Fibroblast of lung (primary cell): ENCODE measurements around the gene COPA. TPM values are rescaled to one million over a fixed set of nuclear protein-coding genes. Genes with fewer than 3 reads are reported as not detected.

Experiments used
- DNase-seq, 2 donors: peaks; one replicate each; pipeline versions ENCODE4 v3.0.0 to v3.0.0-alpha.2; 2010; ENCODE audit warnings: low read depth in 2 of 2
- H2AFZ ChIP-seq: 2 replicates; pipeline ENCODE4 v1.5.1; 2012; ENCODE audit warnings: low read length, control low read depth, inconsistent platforms
- H3K27ac ChIP-seq: 2 replicates; pipeline ENCODE4 v1.5.1; 2011; ENCODE audit warnings: low read length, control low read depth; ENCODE audit not compliant: insufficient read depth
- H3K27me3 ChIP-seq: 2 replicates; pipeline ENCODE4 v1.5.1; 2011; ENCODE audit warnings: mild to moderate bottlenecking, low read length; ENCODE audit not compliant: control insufficient read depth, insufficient read depth
- H3K36me3 ChIP-seq: 2 replicates; pipeline ENCODE4 v1.5.1; 2011; ENCODE audit warnings: low read length; ENCODE audit not compliant: control insufficient read depth, insufficient read depth
- H3K4me1 ChIP-seq: 2 replicates; pipeline ENCODE4 v1.5.1; 2011; ENCODE audit warnings: low read length; ENCODE audit not compliant: control insufficient read depth, insufficient read depth; ENCODE audit errors: extremely low read depth
- H3K4me2 ChIP-seq: 2 replicates; pipeline ENCODE4 v1.5.1; 2011; ENCODE audit warnings: low read length, control low read depth; ENCODE audit not compliant: insufficient read depth; ENCODE audit errors: extremely low read depth
- H3K4me3 ChIP-seq, 4 experiments: fragments of 200-600 bp in 1 of 4; sonication (generic) in 1 of 4; replicated peaks in 1 of 4; 2 replicates each; pipeline ENCODE4 v1.5.1; 2011 to 2016; ENCODE audit warnings: low read length in 4 of 4, low read depth in 3 of 4, mild to moderate bottlenecking in 3 of 4, control low read depth in 2 of 4, inconsistent platforms in 1 of 4, mixed read lengths in 1 of 4; ENCODE audit not compliant: insufficient read depth in 1 of 4; ENCODE audit errors: control extremely low read depth in 1 of 4
- H3K79me2 ChIP-seq: 2 replicates; pipeline ENCODE4 v1.5.1; 2012; ENCODE audit warnings: mild to moderate bottlenecking, low read length, inconsistent platforms; ENCODE audit not compliant: control insufficient read depth, insufficient read depth
- H3K9ac ChIP-seq: 2 replicates; pipeline ENCODE4 v1.5.1; 2011; ENCODE audit warnings: mild to moderate bottlenecking, low read length, control low read depth; ENCODE audit not compliant: insufficient read depth
- H3K9me3 ChIP-seq: 2 replicates; pipeline ENCODE4 v1.5.1; 2012; ENCODE audit warnings: low read depth, low read length; ENCODE audit not compliant: control insufficient read depth, insufficient read depth
- H4K20me1 ChIP-seq: 2 replicates; pipeline ENCODE4 v1.5.1; 2011; ENCODE audit warnings: low read length; ENCODE audit not compliant: control insufficient read depth, insufficient read depth; ENCODE audit errors: extremely low read depth
- CTCF ChIP-seq, 2 donors: IDR thresholded peaks in 1 of 2; conservative IDR thresholded peaks in 1 of 2; 1 replicate in 1 of 2; 2 replicates in 1 of 2; pipeline ENCODE4 v1.5.1; 2011 to 2012; ENCODE audit warnings: low read length in 2 of 2, control low read depth in 1 of 2, inconsistent platforms in 1 of 2, low read depth in 1 of 2, mild to moderate bottlenecking in 1 of 2
- EZH2 ChIP-seq: IDR thresholded peaks from 2 replicates; pipeline ENCODE4 v1.5.1; 2012; ENCODE audit warnings: low read length, control low read depth, mild to moderate bottlenecking; ENCODE audit errors: missing control alignments
- polyA plus RNA-seq, 2 donors: library from polyadenylated mRNA; depleted of rRNA in 1 of 2; stranded (reverse) in 1 of 2; unstranded in 1 of 2; fragments of >200 nt; gene quantifications; 2 replicates each; pipeline ENCODE4 v1.2.1, GENCODE V29; 2011 to 2012; ENCODE audit warnings: missing spikeins in 1 of 2
- total RNA-seq: library from RNA; depleted of rRNA; stranded (reverse); fragments of >200 nt; gene quantifications from 2 replicates; pipeline ENCODE4 v1.2.1, GENCODE V29; 2014

The COPA gene
- total and polyA plus RNA-seq, 2 donors (not counting 1 experiment from before 2014, with no cell fraction given), result 276 to 316 TPM

DNA sequence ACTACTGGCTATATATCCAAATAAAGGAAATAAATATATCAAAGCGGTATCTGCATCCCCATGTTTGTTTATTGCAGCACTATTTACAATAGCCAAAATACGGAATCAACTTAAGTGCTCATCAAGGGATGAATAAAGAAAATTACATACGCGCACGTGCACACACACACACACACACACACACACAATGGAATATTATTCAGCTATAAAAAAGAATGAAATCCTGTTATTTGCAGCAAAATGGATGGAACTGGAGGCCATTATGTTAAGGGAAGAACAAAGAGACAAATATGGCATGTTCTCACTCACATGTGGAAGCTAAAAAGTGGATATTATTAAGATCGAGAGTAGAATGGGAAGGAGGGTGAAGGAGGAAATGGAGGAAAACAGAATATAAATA lies 20.2 kb downstream of the COPA start:
- DNase-seq, result no peak
- H3K9ac ChIP-seq, result no peak overlapping the region
- H3K4me2 ChIP-seq, result no peak overlapping the region
- peaks cover 39% of the 10 kb centered on the region for H3K79me2 ChIP-seq
- H3K27ac ChIP-seq, result no peak overlapping the region
- no peaks in the 10 kb centered on the region for H3K9me3 ChIP-seq
- no peaks in the 10 kb centered on the region for H3K4me1 ChIP-seq
- no peak overlapping the region for H3K4me3 ChIP-seq
- peaks cover 15% of the 10 kb centered on the region for H3K36me3 ChIP-seq
- H3K27me3 ChIP-seq, result no peaks in the 10 kb centered on the region
- H2AFZ ChIP-seq, result no peak overlapping the region
- H4K20me1 ChIP-seq, result peaks cover 5% of the 10 kb centered on the region
- no peak for TF ChIP-seq CTCF (conservative IDR thresholded peaks at IDR 0.05 in 1 of 2, IDR thresholded peaks at IDR 0.05 in 1 of 2; ENCODE audit: low read depth in 1 of 2, low read length in 2 of 2)
- TF ChIP-seq EZH2, result no peak

DNA sequence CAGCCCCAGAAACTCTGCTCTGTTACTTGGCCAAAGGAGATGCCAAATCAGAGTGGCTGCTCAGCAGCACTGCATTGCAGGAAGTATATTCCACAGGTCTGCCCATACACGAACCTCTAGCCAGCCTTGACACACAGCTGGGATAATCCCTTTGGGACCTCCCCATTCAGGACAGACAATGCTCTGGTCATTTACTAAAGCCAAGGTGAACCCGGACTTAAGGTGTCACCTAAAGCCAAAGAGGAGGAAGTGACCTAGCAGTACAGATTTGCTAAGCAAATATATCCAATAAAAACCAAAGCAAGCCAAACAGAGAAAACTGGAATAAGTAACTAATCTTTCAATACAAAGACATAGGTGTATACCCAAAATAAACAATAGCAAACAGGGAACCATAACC lies 27.7 kb downstream of the COPA start:
- Histone ChIP-seq H3K4me1 (no peaks in the 10 kb centered on the region), H2AFZ (no peak overlapping the region), H3K9me3 (no peaks in the 10 kb centered on the region), H3K79me2 (peaks cover 27% of the 10 kb centered on the region), H3K4me2 (no peak overlapping the region), H3K27ac (no peak overlapping the region), H3K4me3 (no peak overlapping the region), H3K36me3 (peaks cover 17% of the 10 kb centered on the region), H3K27me3 (no peaks in the 10 kb centered on the region), H4K20me1 (peaks cover 5% of the 10 kb centered on the region), H3K9ac (no peak overlapping the region)
- no peak for DNase-seq
- TF ChIP-seq CTCF (conservative IDR thresholded peaks at IDR 0.05 in 1 of 2, IDR thresholded peaks at IDR 0.05 in 1 of 2; ENCODE audit: low read depth in 1 of 2, low read length in 2 of 2) (no peak), EZH2 (no peak)

- no peak overlapping the region for H3K27ac ChIP-seq
- H4K20me1 ChIP-seq, result no peaks in the 10 kb centered on the region
- peaks cover 28% of the 10 kb centered on the region for H3K36me3 ChIP-seq
Observed at GRCh38 chr1:160309571-160309970, 33.5 kb downstream of the COPA start.

More at GRCh38 chr1:160309571-160309970, 33.5 kb downstream of the COPA start:
- Histone ChIP-seq H3K4me3 (no peak overlapping the region), H3K79me2 (no peaks in the 10 kb centered on the region), H3K4me1 (no peaks in the 10 kb centered on the region), H3K27me3 (no peaks in the 10 kb centered on the region), H2AFZ (no peak overlapping the region), H3K9me3 (no peaks in the 10 kb centered on the region), H3K9ac (no peak overlapping the region), H3K4me2 (no peak overlapping the region)
- no peak for DNase-seq
- TF ChIP-seq CTCF (conservative IDR thresholded peaks at IDR 0.05 in 1 of 2, IDR thresholded peaks at IDR 0.05 in 1 of 2; ENCODE audit: low read depth in 1 of 2, low read length in 2 of 2), result no peak
- no peak for TF ChIP-seq EZH2
